Heart left ventricle (tissue), 16 donors: ENCODE results near the gene DRGX. TPM values are rescaled to one million over a fixed set of nuclear protein-coding genes. Genes with fewer than 3 reads are reported as not detected.

Source experiments
- ATAC-seq, 4 donors: fragments of 200-7000 bp; cut with Tn5 transposase; one replicate each; pipeline ENCODE4 v1.9.1; 2020 to 2022; ENCODE audit warnings: moderate library complexity in 4 of 4, mild to moderate bottlenecking in 3 of 4, moderate number of reproducible peaks in 1 of 4
- DNase-seq, 5 donors: peaks; one replicate each; pipeline ENCODE4 v3.0.0-alpha.2; 2020
- H3K27ac ChIP-seq, 12 donors: fragments of 200-600 bp; sonication (generic) in 4 of 12; one replicate each; pipeline versions ENCODE4 v1.5.0 to v1.8.0; 2016 to 2022; ENCODE audit warnings: mild to moderate bottlenecking in 2 of 12
- H3K27me3 ChIP-seq, 9 donors: fragments of 200-600 bp; sonication (generic) in 2 of 9; one replicate each; pipeline versions ENCODE4 v1.5.1 to v1.8.0; 2016 to 2022; ENCODE audit warnings: mild to moderate bottlenecking in 3 of 9
- H3K36me3 ChIP-seq, 9 donors: fragments of 200-600 bp; sonication (generic) in 2 of 9; one replicate each; pipeline versions ENCODE4 v1.5.0 to v1.8.0; 2018 to 2022; ENCODE audit warnings: mild to moderate bottlenecking in 2 of 9
- H3K4me1 ChIP-seq, 12 donors: fragments of 200-600 bp; sonication (generic) in 4 of 12; one replicate each; pipeline versions ENCODE4 v1.5.0 to v1.8.0; 2016 to 2022; ENCODE audit warnings: mild to moderate bottlenecking in 3 of 12
- H3K4me3 ChIP-seq, 12 donors: fragments of 200-600 bp; sonication (generic) in 4 of 12; one replicate each; pipeline versions ENCODE4 v1.5.0 to v1.8.0; 2017 to 2022; ENCODE audit warnings: mild to moderate bottlenecking in 9 of 12, moderate library complexity in 4 of 12
- H3K9me3 ChIP-seq, 12 donors: fragments of 200-600 bp; sonication (generic) in 4 of 12; one replicate each; pipeline versions ENCODE4 v1.5.0 to v1.8.0; 2016 to 2022; ENCODE audit warnings: mild to moderate bottlenecking in 1 of 12
- POLR2A ChIP-seq, 2 donors: fragments of 450-650 bp; IDR thresholded peaks; one replicate each; pipeline ENCODE4 v1.6.1; 2017; ENCODE audit warnings: antibody characterized with exemption in 2 of 2, mild to moderate bottlenecking in 2 of 2, moderate library complexity in 2 of 2
- WGBS, 4 donors: extraction: QIAGEN DNeasy Blood & Tissue Kit in 2 of 4; methylation state at CpG; one replicate each; pipeline versions ENCODE4 v1.1.5 to v1.1.7; 2013 to 2018; 5-methylcytosine and 5-hydroxymethylcytosine counted together
- intact Hi-C, 10 donors: fragments of 100-400 bp; cut with DNase I; formaldehyde crosslinking; loops; one replicate each; pipeline versions ENCODE4 v1.11.1 to v1.14.2; 2022
- polyA plus RNA-seq, 2 donors: library from polyadenylated mRNA; stranded (reverse); fragments of 200-250 nt; gene quantifications; one replicate each; pipeline ENCODE4 v1.2.3, GENCODE V29; 2013
- total RNA-seq, 9 donors: library from RNA; depleted of rRNA in 2 of 9; stranded (reverse); fragments of >200 nt in 2 of 9; fragmentation: NEBNext Ultra II Directional in 3 of 9; extraction: Animal tissue kit (Norgen Biotek cat#: 25700) in 3 of 9; gene quantifications; one replicate each; pipeline versions ENCODE4 v1.1.0 to v1.2.4, GENCODE V29; 2016 to 2023
- TF ChIP-seq, protein P1 (sequence below), 12 donors: fragments of 200-600 bp; sonication (generic) in 4 of 12; IDR thresholded peaks; one replicate each; pipeline versions ENCODE4 v1.5.0 to v1.8.0; 2018 to 2022; ENCODE audit warnings: antibody characterized with exemption in 12 of 12, mild to moderate bottlenecking in 5 of 12
- donor health status: ischemic (EF 13 %, LVEDD 7.1; RV severe dilation, severe dysfunction).
- donor health status: healthy with polysubstance abuse.
- donor health status: DM: no; HTN: yes; CAD: no.
- donor health status: DM: no; HTN: no; CAD: no.
- donor health status: ischemic (EF 25% LVEDD 6.9; RV normal size, moderate dysfunction).
- donor health status: ischemic (EF 25% LVEDD 5.7; RV mildly dilated, moderate dysfunction).
- donor health status: healthy.
- donor health status: DM: yes; HTN: yes; CAD: no.
- donor health status: ischemic (EF 35%, LVEDD 5.7; RV mildly dilated, moderate dysfunction).
- donor health status: nonischemic (EF 11% LVEDD 7.7; RV severe dilation, severe dysfunction).
- donor health status: DM: yes; HTN: yes; CAD: no.
- donor health status: PGD.
- donor health status: ischemic (EF 29% LVEDD 5.4; RV normal size, mild dysfunction).
- donor health status: nonischemic (EF 23%, LVEDD 6.1; RV moderate dilation, normal function).

DRGX gene
- total and polyA plus RNA-seq, 11 donors = not detected

DNA sequence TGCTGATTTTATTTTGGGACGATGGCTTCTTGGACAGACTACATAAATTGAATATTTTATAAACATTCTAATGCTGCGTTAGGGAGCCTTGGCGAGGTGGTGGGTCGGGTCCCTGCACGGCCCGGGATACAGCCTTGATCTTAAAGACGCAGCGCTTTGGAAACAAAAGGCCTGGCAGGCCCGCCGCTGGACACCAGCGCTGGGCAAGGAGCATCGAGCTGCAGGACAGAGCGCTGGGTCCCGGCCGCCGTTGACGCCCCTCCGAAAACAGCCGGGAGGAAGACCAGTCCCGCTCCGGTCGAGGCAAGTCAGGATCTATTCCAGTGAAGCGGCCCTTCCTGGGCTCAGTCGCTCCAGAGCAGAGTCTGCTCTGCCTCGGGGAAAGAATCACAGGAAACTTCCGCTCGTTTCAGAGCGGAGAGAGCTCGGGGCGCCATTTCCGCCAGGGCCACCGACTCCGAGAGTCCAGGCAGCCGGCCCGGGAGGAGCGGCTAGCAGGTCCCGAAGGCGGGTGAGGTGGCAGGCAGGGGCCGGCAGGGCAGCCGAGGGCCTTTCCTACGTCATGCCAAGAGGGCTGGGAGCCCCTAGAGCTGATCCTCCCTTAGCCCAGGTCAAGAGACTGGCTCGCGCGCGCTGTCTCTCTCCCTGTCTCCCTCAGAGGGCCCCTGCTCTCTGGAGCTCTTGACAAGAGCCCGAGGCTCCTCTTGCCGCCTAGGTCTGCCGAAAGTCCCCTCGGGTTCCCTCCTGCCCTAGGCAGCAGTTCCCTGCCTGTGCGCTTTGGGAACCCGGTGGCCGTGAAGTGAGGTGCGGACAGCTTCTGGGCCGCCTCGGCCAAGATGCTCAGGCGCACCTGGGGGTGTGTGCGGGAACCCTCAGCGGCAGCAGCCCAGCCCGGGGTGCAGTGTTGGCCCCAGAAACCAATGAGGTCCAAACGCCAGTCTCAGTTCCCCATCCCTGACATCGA, 1.4 kb upstream of the DRGX start:
- Histone ChIP-seq H3K36me3 (no peaks in the 10 kb centered on the region), H3K4me3 (peak overlapping the region in 5 of 12 donors; percentile 8 to 50 (median 39)), H3K9me3 (no peaks in the 10 kb centered on the region), H3K27ac (no peak overlapping the region), H3K4me1 (peaks cover 0 to 40% (median 27%) of the 10 kb centered on the region in 12 donors), H3K27me3 (peaks cover 54 to 100% (median 79%) of the 10 kb centered on the region in 9 donors)
- DNase-seq (no peak), ATAC-seq (peak in 2 of 4 donors; percentile 14 to 19)
- TF ChIP-seq POLR2A (IDR thresholded peaks at IDR 0.05) = no peak
- TF ChIP-seq, protein P1, sequence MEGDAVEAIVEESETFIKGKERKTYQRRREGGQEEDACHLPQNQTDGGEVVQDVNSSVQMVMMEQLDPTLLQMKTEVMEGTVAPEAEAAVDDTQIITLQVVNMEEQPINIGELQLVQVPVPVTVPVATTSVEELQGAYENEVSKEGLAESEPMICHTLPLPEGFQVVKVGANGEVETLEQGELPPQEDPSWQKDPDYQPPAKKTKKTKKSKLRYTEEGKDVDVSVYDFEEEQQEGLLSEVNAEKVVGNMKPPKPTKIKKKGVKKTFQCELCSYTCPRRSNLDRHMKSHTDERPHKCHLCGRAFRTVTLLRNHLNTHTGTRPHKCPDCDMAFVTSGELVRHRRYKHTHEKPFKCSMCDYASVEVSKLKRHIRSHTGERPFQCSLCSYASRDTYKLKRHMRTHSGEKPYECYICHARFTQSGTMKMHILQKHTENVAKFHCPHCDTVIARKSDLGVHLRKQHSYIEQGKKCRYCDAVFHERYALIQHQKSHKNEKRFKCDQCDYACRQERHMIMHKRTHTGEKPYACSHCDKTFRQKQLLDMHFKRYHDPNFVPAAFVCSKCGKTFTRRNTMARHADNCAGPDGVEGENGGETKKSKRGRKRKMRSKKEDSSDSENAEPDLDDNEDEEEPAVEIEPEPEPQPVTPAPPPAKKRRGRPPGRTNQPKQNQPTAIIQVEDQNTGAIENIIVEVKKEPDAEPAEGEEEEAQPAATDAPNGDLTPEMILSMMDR (IDR thresholded peaks at IDR 0.05) = no peak
- WGBS, 4 donors = 1 to 6% (median 4%) methylated on average over 30 to 61 of the region's 61 CpGs
- intact Hi-C loops = no loop called here

DNA sequence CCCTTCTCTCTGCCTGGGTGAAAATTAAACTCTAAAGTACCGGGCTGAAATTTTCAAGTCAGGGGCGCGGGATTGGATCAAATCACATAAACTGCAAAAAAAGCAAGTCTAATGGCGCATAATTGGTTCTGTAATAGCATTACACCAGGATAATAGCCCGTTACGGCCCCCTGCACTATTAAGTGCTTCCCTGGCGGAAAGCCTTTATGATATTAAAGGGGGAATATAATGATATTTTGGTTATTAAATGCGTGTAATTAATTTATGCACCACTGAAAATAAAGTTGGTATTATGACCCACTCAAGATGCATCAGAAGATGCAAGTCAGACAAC, 744 bp upstream of the DRGX start:
- WGBS, 4 donors = 21 to 32% (median 24%) methylated on average over 8 of the region's 8 CpGs
- intact Hi-C loops = no loop called here
- no peak for ATAC-seq

DNA sequence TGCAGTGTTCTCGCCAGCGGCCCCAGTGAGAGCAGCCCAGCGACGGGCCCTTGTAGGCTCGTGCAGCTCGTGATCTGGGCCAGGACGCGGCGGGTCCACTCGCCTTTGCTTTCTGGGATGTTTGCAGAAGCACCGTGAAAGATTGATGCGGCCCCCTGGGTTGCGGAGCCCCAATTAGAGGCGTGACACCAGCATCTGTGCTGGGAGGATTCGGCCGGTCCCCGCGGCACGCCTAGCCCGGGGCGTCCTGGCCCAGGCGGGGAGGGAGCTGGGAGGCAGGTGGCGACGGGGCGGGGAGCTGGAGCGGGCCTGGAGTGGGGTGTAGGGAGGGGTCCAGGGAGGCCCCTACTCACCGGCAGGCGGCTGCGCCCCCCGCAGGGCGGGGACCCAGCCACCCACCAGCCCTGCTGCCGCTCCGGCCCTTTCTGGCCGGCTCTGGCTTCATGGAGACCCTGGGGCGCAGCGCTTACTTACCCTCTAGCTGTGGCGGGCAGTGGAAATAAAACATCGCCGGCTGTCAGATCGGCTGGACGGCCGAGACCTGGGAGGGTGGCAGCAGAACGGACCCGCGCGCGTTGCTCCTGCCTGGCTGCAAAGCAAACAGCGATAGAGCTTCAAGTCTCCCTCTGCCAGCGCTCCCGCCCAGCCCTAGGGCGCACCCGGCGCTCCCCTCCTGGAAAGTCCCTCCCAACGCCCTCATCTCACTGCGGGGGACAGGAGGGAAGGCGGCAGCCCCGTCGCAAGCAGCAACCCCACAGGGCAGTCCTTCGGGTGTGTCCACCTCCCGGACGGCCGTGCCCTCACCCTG, 752 bp downstream of the DRGX start:
- no peak for DNase-seq
- Histone ChIP-seq H3K27ac (no peak overlapping the region), H3K4me3 (peak overlapping the region in 4 of 12 donors; percentile 7 to 27 (median 14)), H3K4me1 (peaks cover 0 to 40% (median 27%) of the 10 kb centered on the region in 12 donors), H3K9me3 (no peaks in the 10 kb centered on the region), H3K27me3 (peaks cover 54 to 100% (median 82%) of the 10 kb centered on the region in 9 donors), H3K36me3 (no peaks in the 10 kb centered on the region)
- ATAC-seq = no peak
- WGBS, 4 donors = 1 to 4% (median 2%) methylated on average over 18 to 62 of the region's 62 CpGs
- no peak for TF ChIP-seq POLR2A (IDR thresholded peaks at IDR 0.05)
- intact Hi-C loops = no loop called here

More for the DNA sequence above, 744 bp upstream of the DRGX start:
- H3K4me3 ChIP-seq = no peak overlapping the region
- DNase-seq = no peak
- H3K9me3 ChIP-seq = no peaks in the 10 kb centered on the region
- TF ChIP-seq POLR2A (IDR thresholded peaks at IDR 0.05) = no peak
- TF ChIP-seq, protein P1 (IDR thresholded peaks at IDR 0.05) = no peak
- peaks cover 56 to 100% (median 79%) of the 10 kb centered on the region in 9 donors for H3K27me3 ChIP-seq
- H3K27ac ChIP-seq = no peak overlapping the region
- no peaks in the 10 kb centered on the region for H3K36me3 ChIP-seq
- H3K4me1 ChIP-seq = peaks cover 0 to 40% (median 27%) of the 10 kb centered on the region in 12 donors

DNA sequence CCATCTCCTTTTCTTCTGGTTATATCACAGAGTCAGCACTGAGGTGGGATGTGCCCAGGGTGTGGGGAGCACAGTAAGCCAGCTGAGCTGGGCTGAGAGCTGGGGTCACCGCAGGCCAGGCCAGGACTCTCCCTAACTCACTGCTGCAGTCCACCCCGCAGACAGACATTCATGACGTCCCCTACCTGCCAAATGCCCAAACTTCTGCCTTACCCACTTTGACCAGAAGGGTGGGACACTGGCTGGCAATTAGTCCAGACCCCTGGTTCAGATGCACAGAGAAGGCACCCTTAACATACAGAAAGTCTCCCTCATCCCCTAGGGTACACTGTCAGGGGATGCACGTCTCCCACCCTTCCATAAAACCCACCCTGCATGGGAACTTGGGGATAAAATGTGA, 2.1 kb downstream of the DRGX start:
- Histone ChIP-seq H3K27me3 (peaks cover 54 to 95% (median 73%) of the 10 kb centered on the region in 9 donors), H3K4me1 (peaks cover 0 to 40% (median 27%) of the 10 kb centered on the region in 12 donors), H3K4me3 (no peak overlapping the region), H3K9me3 (no peaks in the 10 kb centered on the region), H3K36me3 (no peaks in the 10 kb centered on the region), H3K27ac (no peak overlapping the region)
- 40 to 49% (median 46%) methylated on average over 3 to 4 of the region's 4 CpGs for WGBS, 4 donors
- intact Hi-C loops = no loop called here
- no peak for TF ChIP-seq POLR2A (IDR thresholded peaks at IDR 0.05)
- TF ChIP-seq, protein P1 (IDR thresholded peaks at IDR 0.05) = no peak
- DNase-seq (no peak), ATAC-seq (no peak)
